ENCODE data around the gene ATP13A1.

- TF ChIP-seq POLR2A (IDR thresholded peaks at IDR 0.05; ENCODE audit: low read length), result no peak
- no peak for TF ChIP-seq GATA1 (IDR thresholded peaks at IDR 0.05; ENCODE audit: low read depth, low read length)
Measured at GRCh38 chr19:19656451-19657396, 6.8 kb downstream of the ATP13A1 start.

All from erythroblast (primary cell).